Activated naive CD8-positive, alpha-beta T cell treated with anti-CD3 and anti-CD28 coated beads for 36 hours (primary cell): ENCODE measurements around the gene PPP4R4. TPM values are rescaled to one million over a fixed set of nuclear protein-coding genes. Genes with fewer than 3 reads are reported as not detected.
"Not testable (repeated sequence)": the region's sequence is repeated elsewhere in the genome, so short reads cannot be mapped to it uniquely, and the experiment has no call there.

Source experiments
- DNase-seq: peaks from one replicate; pipeline ENCODE4 v3.0.0; 2021
- H3K27ac Mint-ChIP-seq: one replicate; pipeline ENCODE4 v1.8.0; 2022; ENCODE audit warnings: mild to moderate bottlenecking, moderate library complexity, mixed read lengths
- H3K27me3 Mint-ChIP-seq: one replicate; pipeline ENCODE4 v1.8.0; 2022; ENCODE audit warnings: mild to moderate bottlenecking, mixed read lengths
- H3K36me3 Mint-ChIP-seq: one replicate; pipeline ENCODE4 v1.8.0; 2021; ENCODE audit warnings: mild to moderate bottlenecking, mixed read lengths
- H3K4me1 Mint-ChIP-seq: one replicate; pipeline ENCODE4 v1.8.0; 2021; ENCODE audit warnings: mixed read lengths
- H3K4me3 Mint-ChIP-seq: one replicate; pipeline ENCODE4 v1.8.0; 2022; ENCODE audit warnings: mild to moderate bottlenecking, moderate library complexity, mixed read lengths
- H3K9me3 Mint-ChIP-seq: one replicate; pipeline ENCODE4 v1.8.0; 2022; ENCODE audit warnings: mixed read lengths
- total RNA-seq, 2 experiments: library from RNA; stranded (reverse); gene quantifications; one replicate each; pipeline ENCODE4 v1.2.3, GENCODE V29; 2021

The PPP4R4 gene
- total RNA-seq, 2 experiments from 2014 or later: 1.4 to 2.0 TPM

GRCh38 chr14:94244182-94244581 lies 70.1 kb downstream of the PPP4R4 start:
- H3K27me3 Mint-ChIP-seq: peaks cover 14% of the 10 kb centered on the region
- H3K36me3 Mint-ChIP-seq: peaks cover 5% of the 10 kb centered on the region
- no peak for DNase-seq
- H3K4me3 Mint-ChIP-seq: no peak overlapping the region
- no peaks in the 10 kb centered on the region for H3K9me3 Mint-ChIP-seq
- no peaks in the 10 kb centered on the region for H3K4me1 Mint-ChIP-seq
- no peak overlapping the region for H3K27ac Mint-ChIP-seq

GRCh38 chr14:94264195-94264594 lies 90.1 kb downstream of the PPP4R4 start:
- Mint-ChIP-seq H3K27me3 (peaks cover 16% of the 10 kb centered on the region), H3K9me3 (peaks cover 17% of the 10 kb centered on the region)
- not testable (repeated sequence) for H3K4me3 Mint-ChIP-seq, H3K27ac Mint-ChIP-seq, DNase-seq, H3K36me3 Mint-ChIP-seq, H3K4me1 Mint-ChIP-seq

- peaks cover 13% of the 10 kb centered on the region for H3K9me3 Mint-ChIP-seq
- H3K36me3 Mint-ChIP-seq: peaks cover 2% of the 10 kb centered on the region
- H3K27ac Mint-ChIP-seq: no peak overlapping the region
- H3K4me3 Mint-ChIP-seq: no peak overlapping the region
- no peak for DNase-seq
- peaks cover 28% of the 10 kb centered on the region for H3K27me3 Mint-ChIP-seq
- H3K4me1 Mint-ChIP-seq: no peaks in the 10 kb centered on the region
Observed at GRCh38 chr14:94267352-94267751, 93.2 kb downstream of the PPP4R4 start.

- not testable (repeated sequence) for H3K27ac Mint-ChIP-seq, H3K36me3 Mint-ChIP-seq, DNase-seq, H3K4me3 Mint-ChIP-seq, H3K9me3 Mint-ChIP-seq, H3K4me1 Mint-ChIP-seq
- peaks cover 32% of the 10 kb centered on the region for H3K27me3 Mint-ChIP-seq
Observed at GRCh38 chr14:94268582-94268981, 94.5 kb downstream of the PPP4R4 start.

- no peak overlapping the region for H3K4me3 Mint-ChIP-seq
- peaks cover 34% of the 10 kb centered on the region for H3K27me3 Mint-ChIP-seq
- H3K36me3 Mint-ChIP-seq: no peaks in the 10 kb centered on the region
Observed at GRCh38 chr14:94269156-94269555, 95.0 kb downstream of the PPP4R4 start.

GRCh38 chr14:94276898-94277561 lies 102.9 kb downstream of the PPP4R4 start:
- H3K4me3 Mint-ChIP-seq, DNase-seq, H3K9me3 Mint-ChIP-seq, H3K27ac Mint-ChIP-seq, H3K36me3 Mint-ChIP-seq, H3K4me1 Mint-ChIP-seq: not testable (repeated sequence)
- peaks cover 12% of the 10 kb centered on the region for H3K27me3 Mint-ChIP-seq

More at GRCh38 chr14:94269156-94269555, 95.0 kb downstream of the PPP4R4 start:
- DNase-seq: no peak
- Mint-ChIP-seq H3K9me3 (peaks cover 1% of the 10 kb centered on the region), H3K4me1 (no peaks in the 10 kb centered on the region), H3K27ac (no peak overlapping the region)

GRCh38 chr14:94278731-94279130 lies 104.6 kb downstream of the PPP4R4 start:
- no peak overlapping the region for H3K4me3 Mint-ChIP-seq
- no peaks in the 10 kb centered on the region for H3K9me3 Mint-ChIP-seq
- no peak for DNase-seq
- no peak overlapping the region for H3K27ac Mint-ChIP-seq
- H3K4me1 Mint-ChIP-seq: no peaks in the 10 kb centered on the region
- peaks cover 11% of the 10 kb centered on the region for H3K27me3 Mint-ChIP-seq
- no peaks in the 10 kb centered on the region for H3K36me3 Mint-ChIP-seq

- H3K27me3 Mint-ChIP-seq: peaks cover 4% of the 10 kb centered on the region
- DNase-seq: no peak
- no peak overlapping the region for H3K27ac Mint-ChIP-seq
Observed at GRCh38 chr14:94282991-94283723, 109.0 kb downstream of the PPP4R4 start.

GRCh38 chr14:94284221-94284620 lies 110.1 kb downstream of the PPP4R4 start:
- Mint-ChIP-seq H3K4me3 (no peak overlapping the region), H3K27me3 (peaks cover 4% of the 10 kb centered on the region), H3K27ac (no peak overlapping the region), H3K4me1 (no peaks in the 10 kb centered on the region), H3K9me3 (no peaks in the 10 kb centered on the region), H3K36me3 (no peaks in the 10 kb centered on the region)
- DNase-seq: no peak

More at GRCh38 chr14:94282991-94283723, 109.0 kb downstream of the PPP4R4 start:
- Mint-ChIP-seq H3K36me3 (no peaks in the 10 kb centered on the region), H3K9me3 (no peaks in the 10 kb centered on the region), H3K4me1 (no peaks in the 10 kb centered on the region), H3K4me3 (no peak overlapping the region)

GRCh38 chr14:94285158-94285557 lies 111.0 kb downstream of the PPP4R4 start:
- Mint-ChIP-seq H3K27me3 (peaks cover 4% of the 10 kb centered on the region), H3K4me1 (no peaks in the 10 kb centered on the region), H3K9me3 (no peaks in the 10 kb centered on the region), H3K4me3 (no peak overlapping the region), H3K36me3 (no peaks in the 10 kb centered on the region), H3K27ac (no peak overlapping the region)
- DNase-seq: no peak

GRCh38 chr14:94288610-94289465 lies 114.7 kb downstream of the PPP4R4 start:
- DNase-seq: no peak
- H3K4me1 Mint-ChIP-seq: no peaks in the 10 kb centered on the region
- H3K36me3 Mint-ChIP-seq: no peaks in the 10 kb centered on the region
- H3K9me3 Mint-ChIP-seq: no peaks in the 10 kb centered on the region
- no peak overlapping the region for H3K4me3 Mint-ChIP-seq
- no peak overlapping the region for H3K27ac Mint-ChIP-seq
- no peaks in the 10 kb centered on the region for H3K27me3 Mint-ChIP-seq

- H3K9me3 Mint-ChIP-seq: no peaks in the 10 kb centered on the region
- DNase-seq: no peak
- H3K27me3 Mint-ChIP-seq: no peaks in the 10 kb centered on the region
- no peaks in the 10 kb centered on the region for H3K4me1 Mint-ChIP-seq
- H3K4me3 Mint-ChIP-seq: no peak overlapping the region
- H3K27ac Mint-ChIP-seq: no peak overlapping the region
- H3K36me3 Mint-ChIP-seq: no peaks in the 10 kb centered on the region
Observed at GRCh38 chr14:94290197-94290596, 116.1 kb downstream of the PPP4R4 start.

GRCh38 chr14:94291159-94291905 lies 117.2 kb downstream of the PPP4R4 start:
- H3K27ac Mint-ChIP-seq: no peak overlapping the region
- no peaks in the 10 kb centered on the region for H3K36me3 Mint-ChIP-seq
- no peaks in the 10 kb centered on the region for H3K4me1 Mint-ChIP-seq
- H3K4me3 Mint-ChIP-seq: no peak overlapping the region
- no peak for DNase-seq
- peaks cover 4% of the 10 kb centered on the region for H3K27me3 Mint-ChIP-seq
- no peaks in the 10 kb centered on the region for H3K9me3 Mint-ChIP-seq

GRCh38 chr14:94291906-94292525 lies 117.9 kb downstream of the PPP4R4 start:
- no peak for DNase-seq
- H3K4me3 Mint-ChIP-seq: no peak overlapping the region
- H3K9me3 Mint-ChIP-seq: peaks cover 2% of the 10 kb centered on the region
- no peaks in the 10 kb centered on the region for H3K4me1 Mint-ChIP-seq
- H3K27ac Mint-ChIP-seq: no peak overlapping the region
- peaks cover 8% of the 10 kb centered on the region for H3K27me3 Mint-ChIP-seq
- no peaks in the 10 kb centered on the region for H3K36me3 Mint-ChIP-seq
